ENCODE measurements around the gene GALNTL6.

The GALNTL6 gene

DNA sequence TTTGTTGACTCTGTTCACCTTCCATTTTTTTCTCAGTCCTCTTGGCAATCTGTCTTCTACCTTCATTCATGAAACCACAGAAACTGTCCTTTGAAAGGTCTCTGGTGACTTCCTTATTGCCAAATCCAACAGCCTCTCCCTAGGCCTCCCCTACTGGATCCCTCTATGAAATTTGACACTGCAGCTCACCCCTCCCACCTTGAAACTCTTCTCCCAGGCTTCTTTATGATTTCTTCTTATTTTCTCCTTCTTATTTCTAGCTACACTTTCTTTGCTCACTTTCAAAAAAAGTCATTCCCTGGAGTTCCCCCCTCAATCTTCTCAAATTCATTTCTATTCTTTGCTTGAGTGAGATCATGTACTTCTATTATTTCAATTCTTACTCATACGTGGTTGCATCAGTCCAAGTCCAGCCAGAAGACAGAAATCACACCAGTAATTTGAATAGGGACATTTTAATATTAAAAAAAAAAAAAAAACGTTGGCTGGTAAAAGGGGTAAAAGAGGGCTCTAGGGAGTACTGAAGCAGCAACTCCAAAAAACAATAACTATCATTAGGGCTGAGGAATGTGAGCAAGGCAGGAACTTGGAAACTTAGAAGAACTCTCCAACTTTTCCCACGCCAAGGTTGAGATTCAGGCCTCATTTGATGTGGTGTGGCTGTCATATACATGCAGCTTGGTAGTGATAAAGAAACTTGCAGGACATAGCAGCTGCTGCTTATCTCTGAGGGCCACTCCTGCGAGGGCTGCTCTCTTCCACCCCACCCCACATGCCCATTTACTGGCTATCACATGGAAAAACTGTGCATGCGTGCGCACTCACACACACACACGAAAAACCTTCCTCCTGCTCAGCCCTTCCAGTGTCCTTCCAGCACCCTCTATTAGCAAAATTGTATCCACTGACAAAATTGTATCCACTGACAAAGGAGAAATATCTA lies 1185.6 kb downstream of the GALNTL6 start:
- WGBS: 98% methylated on average over 5 of the region's 7 CpGs
- H2BK120ac ChIP-seq (ENCODE audit: low read depth, low read length): no peak overlapping the region

DNA sequence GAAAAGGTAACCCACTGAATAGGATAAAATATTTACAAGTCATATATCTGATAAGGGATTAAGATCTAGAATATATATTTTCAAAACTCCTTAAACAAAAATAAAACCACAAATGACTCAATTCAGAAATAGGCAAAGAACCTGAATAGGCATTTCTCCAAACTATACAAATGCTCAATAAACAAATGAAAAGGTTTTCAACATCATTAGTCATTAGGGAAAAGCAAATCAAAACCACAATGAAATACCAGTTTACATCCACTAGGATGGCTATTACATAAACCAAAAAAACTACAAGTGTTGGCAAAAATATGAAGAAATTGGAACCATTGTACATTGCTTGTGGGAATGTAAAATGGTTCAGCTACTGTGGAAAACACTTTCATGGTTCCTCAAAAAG lies 1188.4 kb downstream of the GALNTL6 start:
- H2BK15ac ChIP-seq (ENCODE audit: low read depth, poor library complexity, severe bottlenecking): no peak overlapping the region
- H3K27me3 ChIP-seq (ENCODE audit: control insufficient read depth in 1 of 2, insufficient read depth in 1 of 2, low read length in 2 of 2): no peaks in the 10 kb centered on the region
- H3K18ac ChIP-seq (ENCODE audit: low read depth in 1 of 2, low read length in 2 of 2): no peak overlapping the region
- no peak overlapping the region for H3K4ac ChIP-seq (ENCODE audit: low read depth in 1 of 2, low read length in 2 of 2)
- H3K9ac ChIP-seq (ENCODE audit: low read length): no peak overlapping the region
- no peak overlapping the region for H2BK120ac ChIP-seq (ENCODE audit: low read depth, low read length)
- H3K36me3 ChIP-seq (ENCODE audit: control insufficient read depth in 1 of 2, insufficient read depth in 2 of 2, low read depth in 1 of 2, low read length in 2 of 2): no peaks in the 10 kb centered on the region
- H3K4me3 ChIP-seq (ENCODE audit: insufficient read depth in 1 of 2, low read depth in 1 of 2, low read length in 2 of 2): no peak overlapping the region
- H2BK12ac ChIP-seq (ENCODE audit: low read length in 2 of 2): no peak overlapping the region
- H3K79me1 ChIP-seq (replicated peaks; ENCODE audit: low read length, poor library complexity, severe bottlenecking): no peaks in the 10 kb centered on the region
- H2AK5ac ChIP-seq (ENCODE audit: low read length, severe bottlenecking): no peak overlapping the region
- no peak overlapping the region for H4K8ac ChIP-seq (ENCODE audit: low read length)
- H3K23ac ChIP-seq (ENCODE audit: low read length in 2 of 2): no peak overlapping the region
- no peak overlapping the region for H3K27ac ChIP-seq (ENCODE audit: low read length, poor library complexity, severe bottlenecking)
- no peak overlapping the region for H4K91ac ChIP-seq (ENCODE audit: low read length)
- no peak overlapping the region for H2AFZ ChIP-seq (ENCODE audit: low read depth, low read length)
- no peak overlapping the region for H3K14ac ChIP-seq (ENCODE audit: low read length in 2 of 2)
- DNase-seq: peak; percentile 32
- H2BK5ac ChIP-seq (ENCODE audit: low read depth, low read length, poor library complexity, severe bottlenecking): no peak overlapping the region
- H3K4me1 ChIP-seq (ENCODE audit: control insufficient read depth, insufficient read depth, low read depth, low read length): peaks cover 2% of the 10 kb centered on the region
- no peak overlapping the region for H3K4me2 ChIP-seq (ENCODE audit: low read length, poor library complexity, severe bottlenecking)
- H3K9me3 ChIP-seq (ENCODE audit: control insufficient read depth, low read length): no peaks in the 10 kb centered on the region

More for the DNA sequence above, 1185.6 kb downstream of the GALNTL6 start:
- Histone ChIP-seq H3K36me3 (ENCODE audit: control insufficient read depth in 1 of 2, insufficient read depth in 2 of 2, low read depth in 1 of 2, low read length in 2 of 2) (no peaks in the 10 kb centered on the region), H3K27ac (ENCODE audit: low read length, poor library complexity, severe bottlenecking) (peak overlapping the region; percentile 66), H2BK12ac (ENCODE audit: low read length in 2 of 2) (peak overlapping the region in 1 of 2 experiments; percentile 21), H4K8ac (ENCODE audit: low read length) (no peak overlapping the region), H3K79me1 (replicated peaks; ENCODE audit: low read length, poor library complexity, severe bottlenecking) (no peaks in the 10 kb centered on the region), H3K18ac (ENCODE audit: low read depth in 1 of 2, low read length in 2 of 2) (peak overlapping the region in 1 of 2 experiments; percentile 83), H2BK15ac (ENCODE audit: low read depth, poor library complexity, severe bottlenecking) (no peak overlapping the region), H3K9me3 (ENCODE audit: control insufficient read depth, low read length) (no peaks in the 10 kb centered on the region), H3K9ac (ENCODE audit: low read length) (peak overlapping the region; percentile 76), H3K27me3 (ENCODE audit: control insufficient read depth in 1 of 2, insufficient read depth in 1 of 2, low read length in 2 of 2) (no peaks in the 10 kb centered on the region), H3K4me2 (ENCODE audit: low read length, poor library complexity, severe bottlenecking) (no peak overlapping the region), H2BK5ac (ENCODE audit: low read depth, low read length, poor library complexity, severe bottlenecking) (no peak overlapping the region), H3K4me3 (ENCODE audit: insufficient read depth in 1 of 2, low read depth in 1 of 2, low read length in 2 of 2) (peak overlapping the region in 1 of 2 experiments; percentile 10), H4K91ac (ENCODE audit: low read length) (no peak overlapping the region), H3K23ac (ENCODE audit: low read length in 2 of 2) (no peak overlapping the region), H2AK5ac (ENCODE audit: low read length, severe bottlenecking) (no peak overlapping the region), H3K14ac (ENCODE audit: low read length in 2 of 2) (no peak overlapping the region), H3K4ac (ENCODE audit: low read depth in 1 of 2, low read length in 2 of 2) (no peak overlapping the region), H3K4me1 (ENCODE audit: control insufficient read depth, insufficient read depth, low read depth, low read length) (peaks cover 4% of the 10 kb centered on the region), H2AFZ (ENCODE audit: low read depth, low read length) (no peak overlapping the region)
- peak; percentile 53 for DNase-seq

DNA sequence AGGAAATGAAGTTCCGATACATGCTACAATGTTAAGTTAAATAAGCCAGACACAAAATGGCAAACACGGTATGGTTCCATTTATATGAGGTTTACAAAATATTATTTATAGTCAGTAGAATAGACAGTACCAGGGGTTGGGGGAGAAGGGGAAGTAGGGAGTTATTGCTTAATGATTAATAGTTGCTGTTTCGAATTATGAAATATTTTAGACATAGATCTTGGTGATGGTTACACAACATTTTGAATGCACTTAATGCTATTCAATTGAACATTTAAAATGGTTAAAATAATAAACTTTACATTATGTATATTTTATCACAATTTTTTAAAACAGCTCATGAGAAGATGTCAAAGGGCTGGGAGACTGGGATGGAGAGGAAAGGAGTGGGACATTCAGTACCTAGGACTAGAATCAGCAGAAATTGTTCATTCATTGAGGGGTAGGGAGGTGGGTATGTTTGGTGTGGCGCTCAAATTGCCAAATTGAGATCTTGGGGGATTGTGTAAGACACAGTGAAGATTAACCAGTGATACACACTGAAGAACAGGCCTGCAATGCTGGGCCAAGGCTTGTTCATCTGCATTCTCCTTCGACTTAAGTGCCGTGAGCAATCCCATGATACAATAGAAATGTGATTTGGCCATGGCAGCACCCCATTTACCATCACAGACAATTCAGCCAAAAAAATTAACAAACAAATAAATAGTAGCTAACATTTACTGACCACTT lies 1189.8 kb downstream of the GALNTL6 start:
- H3K9me3 ChIP-seq (ENCODE audit: control insufficient read depth, low read length): no peaks in the 10 kb centered on the region
- no peak overlapping the region for H2AK5ac ChIP-seq (ENCODE audit: low read length, severe bottlenecking)
- WGBS: over 99% methylated on average over 5 of the region's 6 CpGs
- no peak overlapping the region for H3K4ac ChIP-seq (ENCODE audit: low read depth in 1 of 2, low read length in 2 of 2)
- H3K27me3 ChIP-seq (ENCODE audit: control insufficient read depth in 1 of 2, insufficient read depth in 1 of 2, low read length in 2 of 2): no peaks in the 10 kb centered on the region
- no peak overlapping the region for H3K18ac ChIP-seq (ENCODE audit: low read depth in 1 of 2, low read length in 2 of 2)
- H3K4me2 ChIP-seq (ENCODE audit: low read length, poor library complexity, severe bottlenecking): no peak overlapping the region
- no peak overlapping the region for H3K4me3 ChIP-seq (ENCODE audit: insufficient read depth in 1 of 2, low read depth in 1 of 2, low read length in 2 of 2)
- no peak overlapping the region for H3K27ac ChIP-seq (ENCODE audit: low read length, poor library complexity, severe bottlenecking)
- H3K14ac ChIP-seq (ENCODE audit: low read length in 2 of 2): no peak overlapping the region
- H2BK15ac ChIP-seq (ENCODE audit: low read depth, poor library complexity, severe bottlenecking): no peak overlapping the region
- DNase-seq: no peak
- no peak overlapping the region for H2AFZ ChIP-seq (ENCODE audit: low read depth, low read length)
- no peak overlapping the region for H4K8ac ChIP-seq (ENCODE audit: low read length)
- H4K91ac ChIP-seq (ENCODE audit: low read length): no peak overlapping the region
- no peak overlapping the region for H3K9ac ChIP-seq (ENCODE audit: low read length)
- H3K79me1 ChIP-seq (replicated peaks; ENCODE audit: low read length, poor library complexity, severe bottlenecking): no peaks in the 10 kb centered on the region
- H2BK120ac ChIP-seq (ENCODE audit: low read depth, low read length): no peak overlapping the region
- peaks cover 2% of the 10 kb centered on the region for H3K4me1 ChIP-seq (ENCODE audit: control insufficient read depth, insufficient read depth, low read depth, low read length)
- H2BK12ac ChIP-seq (ENCODE audit: low read length in 2 of 2): no peak overlapping the region
- no peaks in the 10 kb centered on the region for H3K36me3 ChIP-seq (ENCODE audit: control insufficient read depth in 1 of 2, insufficient read depth in 2 of 2, low read depth in 1 of 2, low read length in 2 of 2)
- no peak overlapping the region for H2BK5ac ChIP-seq (ENCODE audit: low read depth, low read length, poor library complexity, severe bottlenecking)
- H3K23ac ChIP-seq (ENCODE audit: low read length in 2 of 2): no peak overlapping the region
